GM19239 (cell line): ENCODE measurements around the gene SLC7A9.
"Not testable (repeated sequence)": the region's sequence is repeated elsewhere in the genome, so short reads cannot be mapped to it uniquely, and the experiment has no call there.

ENCODE experiments used
- DNase-seq: peaks from one replicate; pipeline ENCODE4 v3.0.0; 2011; ENCODE audit warnings: low spot score; ENCODE audit not compliant: insufficient read length
- FAIRE-seq: peaks from 2 replicates; lab custom pipeline; 2011; peaks lifted over from hg19 to GRCh38; lab: Jason Lieb, UNC

The SLC7A9 gene

GRCh38 chr19:32866061-32866460 is 3.5 kb downstream of the SLC7A9 start:
- DNase-seq (no peak), FAIRE-seq (no peak)

DNA sequence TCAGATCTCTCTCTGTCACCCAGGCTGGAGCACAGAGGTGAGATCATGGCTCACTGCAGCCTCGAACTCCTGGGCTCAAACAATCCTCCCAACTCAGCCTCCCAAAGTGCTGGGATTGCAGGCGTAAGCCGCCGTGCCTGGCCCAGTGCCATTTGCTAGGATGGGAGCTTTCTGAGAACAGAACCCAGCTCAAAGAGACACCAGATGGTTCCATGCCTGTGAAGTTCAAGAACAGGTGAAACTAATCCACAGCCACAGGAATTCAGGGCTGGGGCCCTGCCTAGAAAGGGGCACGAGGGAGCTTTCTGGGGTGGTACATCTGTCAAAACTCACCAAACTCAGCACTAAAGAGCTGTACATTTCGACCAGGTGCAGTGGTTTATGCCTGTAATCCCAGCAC is 4.2 kb downstream of the SLC7A9 start:
- DNase-seq (no peak), FAIRE-seq (no peak)

DNA sequence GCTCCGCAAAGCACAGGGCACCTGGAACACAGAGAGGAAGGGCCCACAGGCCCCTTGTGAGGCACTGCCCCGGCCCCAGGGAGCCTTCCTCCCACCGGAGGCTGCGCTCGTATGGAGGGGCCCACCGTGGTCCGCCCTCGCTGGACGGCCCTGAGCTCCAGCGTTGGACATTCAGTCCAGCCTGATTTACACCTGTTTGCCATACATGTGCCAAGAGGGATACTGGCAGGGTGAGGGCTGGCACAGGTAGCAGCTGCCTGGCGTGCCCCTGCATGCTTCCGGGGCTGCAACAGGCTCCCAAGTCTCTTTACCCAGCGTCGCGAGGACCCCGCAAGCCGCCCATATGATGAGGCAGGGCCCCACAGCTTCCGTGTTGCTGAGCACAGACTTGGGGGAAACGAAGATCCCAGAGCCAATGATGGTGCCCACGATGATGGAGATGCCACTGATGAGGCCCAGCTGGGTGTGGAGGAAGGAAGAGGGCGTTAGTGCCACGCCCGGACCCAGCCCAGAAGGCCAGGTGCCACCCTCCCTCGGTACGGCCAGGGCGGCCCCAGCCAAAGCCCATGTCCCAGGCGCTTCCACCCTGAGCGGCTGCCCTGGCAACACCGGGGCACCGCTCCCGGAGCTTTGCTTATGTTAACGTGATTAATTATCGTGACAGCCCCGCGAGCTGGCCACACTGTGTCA is 5.1 kb downstream of the SLC7A9 start:
- DNase-seq (no peak), FAIRE-seq (no peak)

- DNase-seq (no peak), FAIRE-seq (no peak)
Measured at GRCh38 chr19:32863841-32864240, 5.7 kb downstream of the SLC7A9 start.

DNA sequence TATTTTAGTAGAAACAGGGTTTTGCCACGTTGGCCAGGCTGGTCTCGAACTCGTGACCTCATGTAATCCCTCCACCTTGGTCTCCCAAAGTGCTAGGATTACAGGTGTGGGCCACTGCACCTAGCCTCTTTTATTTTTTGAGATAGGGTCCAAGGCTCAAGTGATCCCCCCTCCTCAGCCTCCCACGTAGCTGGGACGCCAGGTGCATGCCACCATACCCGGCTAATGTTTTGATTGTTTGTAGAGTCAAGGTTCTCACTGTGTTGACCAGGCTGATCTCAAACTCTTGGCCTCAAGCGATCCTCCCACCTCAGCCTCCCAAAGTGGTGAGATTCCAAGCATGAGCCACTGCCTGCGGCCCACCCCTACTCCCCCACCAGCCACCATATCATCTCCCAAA is 6.3 kb downstream of the SLC7A9 start:
- no peak for FAIRE-seq

DNA sequence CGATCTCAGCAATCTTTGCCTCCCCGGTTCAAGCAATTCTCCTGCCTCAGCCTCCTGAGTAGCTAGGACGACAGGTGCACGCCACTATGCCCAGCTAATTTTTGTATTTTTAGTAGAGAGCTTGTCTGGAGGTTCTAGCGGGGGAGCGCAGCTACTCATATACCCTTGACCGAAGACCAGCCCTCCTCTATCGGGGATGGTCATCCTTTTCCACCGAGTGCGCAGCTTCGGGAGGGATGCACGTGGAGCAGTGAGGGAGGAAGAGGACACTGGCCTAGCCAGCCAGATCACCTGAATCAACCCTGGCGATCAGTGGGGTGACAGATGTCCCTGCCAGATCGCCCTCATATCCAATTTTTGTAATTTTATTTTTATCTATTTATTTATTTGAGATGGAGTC is 6.8 kb downstream of the SLC7A9 start:
- DNase-seq (no peak), FAIRE-seq (no peak)

More for the DNA sequence above, 6.3 kb downstream of the SLC7A9 start:
- DNase-seq: no peak

DNA sequence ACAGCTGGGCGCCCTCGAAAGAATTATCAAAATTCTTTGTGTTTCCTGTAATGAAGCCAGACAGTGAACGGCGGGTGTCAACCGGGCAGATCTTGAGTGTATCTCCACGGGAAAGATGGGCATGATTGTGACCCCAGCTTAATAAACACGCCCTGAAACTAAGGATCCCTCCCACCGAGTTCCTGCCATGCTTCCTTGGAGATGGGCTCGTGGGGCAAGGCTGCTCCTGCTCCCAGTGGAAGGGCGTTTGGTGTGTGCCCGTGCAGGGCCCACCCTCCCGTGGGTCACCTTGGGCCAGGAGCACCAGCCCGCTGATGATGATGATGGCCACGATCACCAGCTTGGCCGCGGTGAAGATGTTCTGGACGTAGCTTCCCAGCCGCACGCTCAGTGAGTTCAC is 7.4 kb downstream of the SLC7A9 start:
- FAIRE-seq: no peak
- DNase-seq: no peak

- FAIRE-seq (no peak), DNase-seq (no peak)
Measured at GRCh38 chr19:32861596-32861995, 8.0 kb downstream of the SLC7A9 start.

DNA sequence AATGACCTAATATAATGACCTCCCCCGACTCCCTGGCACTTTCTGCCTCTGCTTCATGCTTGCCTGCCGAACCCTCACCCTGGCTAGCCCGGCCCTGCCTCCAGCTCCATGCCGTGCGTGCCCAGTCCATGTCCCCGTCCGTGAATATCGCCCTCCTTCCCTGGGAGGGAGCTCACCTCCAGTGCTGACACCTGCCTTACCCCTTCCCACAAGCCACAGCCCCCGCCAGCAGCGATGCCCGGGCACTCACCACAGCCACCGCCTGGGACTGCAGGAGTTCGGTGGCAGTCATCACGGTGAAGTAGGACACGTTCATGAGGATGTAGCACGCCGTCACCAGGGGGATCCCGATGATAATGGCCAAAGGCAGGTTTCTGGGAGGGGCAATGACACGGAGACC is 10.0 kb downstream of the SLC7A9 start:
- FAIRE-seq: no peak
- DNase-seq: no peak

DNA sequence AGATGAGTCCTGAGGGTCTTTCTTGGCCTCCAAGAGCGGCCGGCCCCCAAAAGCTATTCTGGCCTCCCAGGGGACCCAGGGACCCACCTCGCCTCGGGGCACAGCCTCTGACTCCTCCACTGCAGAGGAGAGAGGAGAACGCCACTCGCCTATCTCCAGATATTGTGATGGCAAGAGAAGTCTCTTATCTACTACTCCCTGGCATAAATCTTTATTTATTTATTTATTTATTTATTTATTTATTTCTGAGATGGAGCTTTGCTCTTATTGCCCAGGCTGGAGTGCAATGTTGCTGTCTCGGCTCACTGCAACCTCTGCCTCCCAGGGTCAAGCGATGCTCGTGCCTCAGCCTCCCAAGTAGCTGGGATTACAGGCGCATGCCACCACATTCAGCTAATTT is 11.0 kb downstream of the SLC7A9 start:
- FAIRE-seq (no peak), DNase-seq (no peak)

- FAIRE-seq (no peak), DNase-seq (no peak)
Measured at GRCh38 chr19:32858155-32858554, 11.4 kb downstream of the SLC7A9 start.

DNA sequence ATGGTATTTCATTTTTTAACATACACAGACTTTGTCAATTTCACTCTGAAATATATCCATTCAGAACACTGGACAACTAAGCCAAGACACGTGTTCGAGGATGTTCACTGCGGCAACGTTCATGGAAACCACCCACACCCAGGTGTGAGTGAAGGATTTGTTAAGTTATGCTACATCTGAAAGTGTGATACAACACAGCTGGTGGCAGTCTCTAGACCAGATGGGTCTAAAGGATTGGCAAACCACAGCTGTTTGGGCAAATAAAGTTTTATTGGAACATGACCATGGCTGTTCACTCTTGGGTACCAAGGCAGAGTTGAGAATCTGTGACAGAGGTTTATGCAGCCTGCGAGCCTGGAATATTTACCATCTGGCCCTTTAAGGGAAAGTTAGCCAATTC is 12.0 kb downstream of the SLC7A9 start:
- DNase-seq (no peak), FAIRE-seq (no peak)

DNA sequence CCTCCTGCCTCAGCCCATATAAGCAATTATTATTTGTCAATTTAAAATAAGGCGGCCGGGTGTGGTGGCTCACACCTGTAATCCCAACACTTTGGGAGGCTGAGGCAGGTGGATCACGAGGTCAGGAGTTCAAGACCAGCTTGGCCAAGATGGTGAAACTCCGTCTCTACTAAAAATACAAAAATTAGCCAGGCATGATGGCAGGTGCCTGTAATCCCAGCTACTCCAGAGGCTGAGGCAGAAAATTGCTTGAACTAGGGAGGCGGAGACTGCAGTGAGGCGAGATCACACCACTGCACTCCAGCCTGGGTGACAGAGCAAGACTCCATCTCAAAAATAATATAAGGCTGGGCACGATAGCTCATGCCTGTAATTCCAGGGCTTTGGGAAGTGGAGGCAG is 12.7 kb downstream of the SLC7A9 start:
- DNase-seq, FAIRE-seq: not testable (repeated sequence)

DNA sequence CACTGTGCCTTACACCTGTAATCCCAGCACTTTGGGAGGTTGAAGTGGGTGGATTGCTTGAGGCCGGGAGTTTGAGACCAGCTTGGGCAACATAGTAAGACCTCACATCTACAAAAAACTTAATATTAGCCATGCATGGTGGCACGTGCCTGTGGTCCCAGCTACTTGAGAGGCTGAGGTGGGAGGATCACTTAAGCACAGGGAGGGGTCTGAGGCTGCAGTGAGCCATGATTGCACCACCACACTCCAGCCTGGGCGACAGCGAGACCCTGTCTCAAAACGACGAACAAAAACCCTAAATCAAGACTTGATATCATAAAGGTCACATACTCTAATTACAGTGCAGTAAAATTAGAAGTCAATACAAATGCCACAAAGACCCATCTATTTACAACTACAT is 17.4 kb downstream of the SLC7A9 start:
- DNase-seq (no peak), FAIRE-seq (no peak)

- DNase-seq, FAIRE-seq: not testable (repeated sequence)
Measured at GRCh38 chr19:32848035-32848434, 21.5 kb downstream of the SLC7A9 start.

GRCh38 chr19:32843716-32844245 is 25.8 kb downstream of the SLC7A9 start:
- FAIRE-seq (no peak), DNase-seq (no peak)

DNA sequence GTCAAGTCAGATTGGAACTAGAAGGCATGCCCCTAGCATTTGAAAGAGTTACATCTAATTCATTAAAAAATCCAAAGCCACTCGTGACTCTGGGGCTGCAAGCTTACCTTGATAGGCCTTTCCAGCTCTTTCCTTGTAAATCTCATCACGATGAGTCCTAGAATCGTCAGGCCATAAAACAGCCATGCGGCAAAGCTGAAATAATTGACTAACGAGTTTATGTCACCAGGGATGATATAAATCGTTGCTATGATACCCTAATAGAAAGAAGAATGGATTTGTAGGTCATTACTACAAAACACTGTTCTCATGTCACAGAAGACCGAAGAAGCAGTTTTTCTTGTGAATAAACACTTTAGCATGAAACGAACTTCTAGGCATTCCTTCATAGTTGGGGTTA is 27.5 kb downstream of the SLC7A9 start:
- no peak for DNase-seq
- FAIRE-seq: no peak

DNA sequence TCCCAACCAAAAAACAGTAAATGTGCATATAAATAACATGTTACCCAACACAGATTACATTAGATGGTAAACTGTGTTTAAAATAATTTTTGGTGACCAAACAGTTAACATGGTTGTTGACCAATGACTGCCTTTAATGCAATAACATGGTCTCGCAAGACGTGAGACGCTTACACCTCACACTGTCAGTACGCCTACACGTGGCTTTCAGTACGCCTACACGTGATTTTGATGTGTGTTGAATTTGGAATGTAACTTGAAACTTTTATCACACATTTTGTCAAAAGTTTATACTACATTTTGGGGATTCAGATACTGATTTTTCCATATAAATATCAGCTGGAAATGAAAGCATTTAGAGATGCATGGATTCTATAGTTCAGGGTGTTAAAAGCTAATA is 32.0 kb downstream of the SLC7A9 start:
- no peak for DNase-seq
- FAIRE-seq: no peak

- not testable (repeated sequence) for FAIRE-seq, DNase-seq
Measured at GRCh38 chr19:32833388-32833787, 36.2 kb downstream of the SLC7A9 start.

DNA sequence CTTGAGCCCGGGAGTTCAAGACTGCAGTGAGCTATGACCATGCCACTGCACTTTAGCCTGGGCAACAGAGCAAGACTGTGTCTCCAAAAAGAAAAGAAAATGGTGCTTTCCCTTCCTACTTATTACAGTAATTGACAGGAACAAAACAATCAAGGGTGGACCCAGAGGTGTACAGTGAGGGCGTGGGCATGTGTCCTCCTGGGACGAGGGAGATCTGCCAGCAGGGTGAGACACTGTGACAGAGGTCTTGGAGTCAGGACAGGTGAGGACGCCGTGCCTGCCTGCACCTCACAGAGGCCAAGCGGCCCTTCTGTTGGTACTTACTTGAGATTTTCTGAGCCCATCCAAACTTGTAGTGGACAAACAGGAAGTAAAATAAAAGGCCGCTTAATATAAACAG is 36.7 kb downstream of the SLC7A9 start:
- not testable (repeated sequence) for FAIRE-seq, DNase-seq

DNA sequence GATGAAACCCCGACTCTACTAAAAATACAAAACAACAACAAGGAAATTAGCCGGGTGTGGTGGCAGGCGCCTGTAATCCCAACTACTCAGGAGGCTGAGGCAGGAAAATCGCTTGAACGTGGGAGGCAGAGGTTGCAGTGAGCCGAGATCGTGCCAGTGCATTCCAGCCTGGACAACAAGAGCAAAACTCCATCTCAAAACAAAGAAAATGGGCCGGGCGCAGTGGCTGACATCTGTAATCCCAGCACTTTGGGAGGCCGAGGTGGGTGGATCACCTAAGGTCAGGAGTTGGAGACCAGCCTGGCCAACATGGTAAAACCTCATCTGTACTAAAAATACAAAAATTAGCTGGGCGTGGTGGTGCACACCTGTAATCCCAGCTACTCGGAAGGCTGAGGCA is 37.5 kb downstream of the SLC7A9 start:
- not testable (repeated sequence) for DNase-seq, FAIRE-seq

DNA sequence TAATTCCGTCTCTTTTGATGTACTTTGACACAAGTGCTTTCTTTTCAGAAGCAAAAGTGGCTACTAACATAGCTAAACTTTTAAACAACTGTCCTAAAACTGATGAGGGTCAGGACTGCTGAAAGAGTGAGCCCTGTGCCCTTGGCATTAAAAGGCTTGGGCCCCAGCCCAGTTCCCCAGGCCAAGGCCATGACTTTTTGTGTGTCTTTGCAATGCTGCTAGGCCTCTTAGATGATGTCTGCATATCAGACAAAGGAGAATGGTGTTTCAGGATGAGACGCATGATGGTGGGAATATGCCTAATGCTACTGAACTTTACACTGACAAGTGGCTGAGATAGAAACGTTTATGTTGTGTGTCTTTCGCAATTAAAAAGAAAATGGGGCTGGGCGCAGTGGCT is 38.0 kb downstream of the SLC7A9 start:
- FAIRE-seq (no peak), DNase-seq (no peak)
